Loucy (cell line): ENCODE measurements around the gene CAMTA1.

Experiments used
- H2AFZ ChIP-seq: fragments of 200-600 bp; sonication (generic); 2 replicates; pipeline ENCODE4 v1.6.0; 2016; ENCODE audit warnings: antibody characterized with exemption, mild to moderate bottlenecking, low read length, moderate library complexity
- H3F3A ChIP-seq: fragments of 200-600 bp; 2 replicates; pipeline ENCODE4 v1.6.0; 2016; ENCODE audit warnings: antibody characterized with exemption, low read depth, mild to moderate bottlenecking
- H3K27me3 ChIP-seq: fragments of 200-600 bp; sonication (generic); 2 replicates; pipeline ENCODE4 v1.6.1; 2014; ENCODE audit warnings: low read length, mild to moderate bottlenecking; ENCODE audit not compliant: insufficient read depth, poor library complexity, severe bottlenecking
- H3K36me3 ChIP-seq: fragments of 200-600 bp; sonication (generic); 2 replicates; pipeline ENCODE4 v1.6.1; 2016; ENCODE audit warnings: low read length; ENCODE audit not compliant: insufficient read depth
- H3K4me1 ChIP-seq: fragments of 200-600 bp; sonication (generic); 2 replicates; pipeline ENCODE4 v1.5.1; 2014; ENCODE audit warnings: low read length, mild to moderate bottlenecking; ENCODE audit not compliant: insufficient read depth, poor library complexity, severe bottlenecking
- H3K4me2 ChIP-seq: fragments of 200-600 bp; sonication (generic); 2 replicates; pipeline ENCODE4 v1.6.0; 2014; ENCODE audit warnings: antibody characterized with exemption, low read length, low read depth, mild to moderate bottlenecking; ENCODE audit not compliant: poor library complexity, severe bottlenecking
- H3K4me3 ChIP-seq: fragments of 200-600 bp; sonication (generic); 2 replicates; pipeline ENCODE4 v1.5.1; 2014; ENCODE audit warnings: low read length, mild to moderate bottlenecking, mixed read lengths; ENCODE audit not compliant: poor library complexity, severe bottlenecking
- H3K79me2 ChIP-seq: fragments of 200-600 bp; sonication (generic); 2 replicates; pipeline ENCODE4 v1.6.1; 2014; ENCODE audit warnings: low read length; ENCODE audit not compliant: insufficient read depth
- H3K9ac ChIP-seq: fragments of 200-600 bp; sonication (generic); 2 replicates; pipeline ENCODE4 v1.6.0; 2014; ENCODE audit warnings: mild to moderate bottlenecking, low read depth, low read length, moderate library complexity; ENCODE audit not compliant: poor library complexity, severe bottlenecking
- H3K9me2 ChIP-seq: fragments of 200-600 bp; sonication (generic); replicated peaks from 2 replicates; pipeline ENCODE4 v1.6.1; 2016; ENCODE audit warnings: low read depth, low read length, mixed read lengths
- H3K9me3 ChIP-seq: fragments of 200-600 bp; sonication (generic); 2 replicates; pipeline ENCODE4 v1.6.1; 2014; ENCODE audit warnings: mild to moderate bottlenecking, antibody characterized with exemption, low read length, low read depth; ENCODE audit not compliant: insufficient read depth
- H4K20me1 ChIP-seq: fragments of 200-600 bp; sonication (generic); 2 replicates; pipeline ENCODE4 v1.6.0; 2014; ENCODE audit warnings: antibody characterized with exemption, low read length, mild to moderate bottlenecking; ENCODE audit not compliant: insufficient read depth, poor library complexity, severe bottlenecking
- CTCF ChIP-seq: fragments of 200-600 bp; sonication (generic); conservative IDR thresholded peaks from 2 replicates; pipeline ENCODE4 v1.5.1; 2014; ENCODE audit warnings: mild to moderate bottlenecking, antibody characterized with exemption, low read length
- EZH2phosphoT487 ChIP-seq: fragments of 200-600 bp; IDR thresholded peaks from 2 replicates; pipeline ENCODE4 v1.6.1; 2018; ENCODE audit warnings: antibody characterized with exemption, mild to moderate bottlenecking, moderate library complexity, borderline replicate concordance

The CAMTA1 gene

DNA sequence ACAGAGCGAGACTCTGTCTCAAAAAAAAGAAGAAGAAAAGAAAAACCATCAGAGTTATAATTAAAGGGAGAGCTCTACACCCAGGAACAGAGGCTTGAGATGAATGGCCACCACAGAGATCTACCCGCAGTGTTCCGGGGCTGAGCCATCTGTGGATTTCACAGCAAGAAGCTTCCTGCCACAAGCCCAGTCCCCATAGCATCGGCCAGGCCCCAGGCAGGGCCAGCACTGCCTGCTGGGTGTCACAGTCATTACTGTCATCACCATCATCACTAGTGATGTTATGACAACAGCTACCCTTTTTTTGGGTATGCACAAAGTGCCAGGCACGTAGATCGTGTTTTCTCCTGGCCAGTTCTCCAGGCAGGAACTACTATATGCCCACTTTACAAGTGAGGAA, 874.3 kb downstream of the CAMTA1 start:
- TF ChIP-seq CTCF (no peak), EZH2phosphoT487 (no peak)
- H3K36me3 ChIP-seq: no peaks in the 10 kb centered on the region
- H3K9me2 ChIP-seq: no peaks in the 10 kb centered on the region
- H3F3A ChIP-seq: no peaks in the 10 kb centered on the region
- H3K27me3 ChIP-seq: no peaks in the 10 kb centered on the region
- H2AFZ ChIP-seq: no peak overlapping the region
- no peaks in the 10 kb centered on the region for H3K79me2 ChIP-seq
- no peak overlapping the region for H3K4me3 ChIP-seq
- H4K20me1 ChIP-seq: no peaks in the 10 kb centered on the region
- H3K9ac ChIP-seq: no peak overlapping the region
- H3K4me2 ChIP-seq: no peak overlapping the region
- H3K4me1 ChIP-seq: no peaks in the 10 kb centered on the region
- no peaks in the 10 kb centered on the region for H3K9me3 ChIP-seq

- Histone ChIP-seq H3K79me2 (no peaks in the 10 kb centered on the region), H3K36me3 (no peaks in the 10 kb centered on the region), H3F3A (no peaks in the 10 kb centered on the region), H3K27me3 (no peaks in the 10 kb centered on the region), H2AFZ (no peak overlapping the region), H3K4me1 (no peaks in the 10 kb centered on the region), H3K9me2 (no peaks in the 10 kb centered on the region), H3K9ac (no peak overlapping the region), H3K9me3 (no peaks in the 10 kb centered on the region), H3K4me2 (no peak overlapping the region), H4K20me1 (no peaks in the 10 kb centered on the region), H3K4me3 (no peak overlapping the region)
- TF ChIP-seq CTCF (no peak), EZH2phosphoT487 (no peak)
These were observed 878.3 kb downstream of the CAMTA1 start for GRCh38 chr1:7663451-7664146.

DNA sequence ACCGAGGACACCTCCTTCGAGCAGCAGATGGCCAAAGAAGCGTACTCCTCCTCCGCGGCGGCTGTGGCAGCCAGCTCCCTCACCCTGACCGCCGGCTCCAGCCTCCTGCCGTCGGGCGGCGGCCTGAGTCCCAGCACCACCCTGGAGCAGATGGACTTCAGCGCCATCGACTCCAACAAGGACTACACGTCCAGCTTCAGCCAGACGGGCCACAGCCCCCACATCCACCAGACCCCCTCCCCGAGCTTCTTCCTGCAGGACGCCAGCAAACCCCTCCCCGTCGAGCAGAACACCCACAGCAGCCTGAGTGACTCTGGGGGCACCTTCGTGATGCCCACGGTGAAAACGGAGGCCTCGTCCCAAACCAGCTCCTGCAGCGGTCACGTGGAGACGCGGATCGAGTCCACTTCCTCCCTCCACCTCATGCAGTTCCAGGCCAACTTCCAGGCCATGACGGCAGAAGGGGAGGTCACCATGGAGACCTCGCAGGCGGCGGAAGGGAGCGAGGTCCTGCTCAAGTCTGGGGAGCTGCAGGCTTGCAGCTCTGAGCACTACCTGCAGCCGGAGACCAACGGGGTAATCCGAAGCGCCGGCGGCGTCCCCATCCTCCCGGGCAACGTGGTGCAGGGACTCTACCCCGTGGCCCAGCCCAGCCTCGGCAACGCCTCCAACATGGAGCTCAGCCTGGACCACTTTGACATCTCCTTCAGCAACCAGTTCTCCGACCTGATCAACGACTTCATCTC, 879.1 kb downstream of the CAMTA1 start:
- H3F3A ChIP-seq: no peaks in the 10 kb centered on the region
- H3K9ac ChIP-seq: no peak overlapping the region
- no peaks in the 10 kb centered on the region for H3K4me1 ChIP-seq
- H3K36me3 ChIP-seq: no peaks in the 10 kb centered on the region
- H2AFZ ChIP-seq: no peak overlapping the region
- H4K20me1 ChIP-seq: no peaks in the 10 kb centered on the region
- no peak overlapping the region for H3K4me2 ChIP-seq
- H3K27me3 ChIP-seq: no peaks in the 10 kb centered on the region
- TF ChIP-seq CTCF (no peak), EZH2phosphoT487 (no peak)
- H3K79me2 ChIP-seq: no peaks in the 10 kb centered on the region
- H3K4me3 ChIP-seq: no peak overlapping the region
- H3K9me3 ChIP-seq: no peaks in the 10 kb centered on the region
- no peaks in the 10 kb centered on the region for H3K9me2 ChIP-seq
